Naive thymus-derived CD4-positive, alpha-beta T cell (primary cell): ENCODE data around the gene ARHGEF16. TPM values are rescaled to one million over a fixed set of nuclear protein-coding genes. Genes with fewer than 3 reads are reported as not detected.

Experiments
- ATAC-seq: fragments of 150-1000 bp; cut with Tn5 transposase; 2 replicates; pipeline ENCODE4 v1.10.0; 2021; ENCODE audit warnings: mild to moderate bottlenecking, moderate library complexity
- CTCF ChIA-PET: fragments of 350-600 bp; sonication (Branson Sonifier 250); formaldehyde crosslinking; loops from one replicate; lab custom pipeline; 2021; ENCODE audit warnings: antibody characterized with exemption; lab: Charles Lee
- POLR2A ChIA-PET: fragments of 350-600 bp; sonication (Branson Sonifier 250); formaldehyde crosslinking; loops from one replicate; lab custom pipeline; 2021; ENCODE audit warnings: antibody characterized with exemption, inconsistent platforms; lab: Charles Lee
- DNase-seq, 9 donors: peaks; one replicate each; pipeline versions ENCODE4 v3.0.0 to v3.0.0-alpha.2; 2020 to 2022; ENCODE audit warnings: mixed read lengths in 1 of 9
- H3K27ac ChIP-seq: one replicate; pipeline ENCODE4 v1.7.0; 2013; ENCODE audit warnings: mild to moderate bottlenecking, low read depth, low read length, moderate library complexity
- H3K27me3 ChIP-seq, 2 donors: one replicate each; pipeline ENCODE4 v1.7.0; 2013; ENCODE audit warnings: low read length in 2 of 2, mild to moderate bottlenecking in 2 of 2, moderate library complexity in 2 of 2; ENCODE audit not compliant: control insufficient read depth in 2 of 2, insufficient read depth in 2 of 2
- H3K36me3 ChIP-seq, 3 experiments: 1 replicate in 2 of 3; 2 replicates in 1 of 3; pipeline ENCODE4 v1.7.0; 2013; ENCODE audit warnings: low read length in 3 of 3, mild to moderate bottlenecking in 3 of 3, moderate library complexity in 1 of 3; ENCODE audit not compliant: insufficient read depth in 3 of 3, control insufficient read depth in 2 of 3
- H3K4me1 ChIP-seq, 2 donors: one replicate each; pipeline ENCODE4 v1.7.0; 2013; ENCODE audit warnings: low read length in 2 of 2, mild to moderate bottlenecking in 2 of 2, moderate library complexity in 1 of 2; ENCODE audit not compliant: control insufficient read depth in 2 of 2, insufficient read depth in 2 of 2
- H3K4me3 ChIP-seq: 2 replicates; pipeline ENCODE4 v1.7.0; 2013; ENCODE audit warnings: mild to moderate bottlenecking, low read length
- H3K9me3 ChIP-seq, 3 experiments: 1 replicate in 2 of 3; 2 replicates in 1 of 3; pipeline ENCODE4 v1.7.0; 2013; ENCODE audit warnings: low read length in 3 of 3; ENCODE audit not compliant: control insufficient read depth in 2 of 3
- H3K27ac Mint-ChIP-seq, 9 donors: one replicate each; pipeline ENCODE4 v1.8.0; 2020 to 2022; ENCODE audit warnings: mixed read lengths in 9 of 9, mild to moderate bottlenecking in 8 of 9, moderate library complexity in 5 of 9, inconsistent platforms in 2 of 9
- H3K27me3 Mint-ChIP-seq, 5 donors: one replicate each; pipeline ENCODE4 v1.8.0; 2021 to 2022; ENCODE audit warnings: mixed read lengths in 5 of 5, mild to moderate bottlenecking in 1 of 5
- H3K36me3 Mint-ChIP-seq, 5 donors: one replicate each; pipeline ENCODE4 v1.8.0; 2020 to 2022; ENCODE audit warnings: mixed read lengths in 5 of 5, mild to moderate bottlenecking in 3 of 5, inconsistent platforms in 1 of 5
- H3K4me1 Mint-ChIP-seq, 7 donors: one replicate each; pipeline ENCODE4 v1.8.0; 2020 to 2022; ENCODE audit warnings: mixed read lengths in 7 of 7, mild to moderate bottlenecking in 3 of 7, inconsistent platforms in 1 of 7
- H3K4me3 Mint-ChIP-seq, 10 donors: one replicate each; pipeline ENCODE4 v1.8.0; 2020 to 2022; ENCODE audit warnings: mild to moderate bottlenecking in 10 of 10, mixed read lengths in 10 of 10, moderate library complexity in 6 of 10, inconsistent platforms in 2 of 10
- H3K9me3 Mint-ChIP-seq, 11 donors: one replicate each; pipeline ENCODE4 v1.8.0; 2020 to 2022; ENCODE audit warnings: mixed read lengths in 11 of 11, mild to moderate bottlenecking in 4 of 11, inconsistent platforms in 1 of 11, moderate library complexity in 1 of 11
- intact Hi-C, 2 donors: fragments of 100-400 bp; cut with micrococcal nuclease; formaldehyde crosslinking; loops; one replicate each; pipeline ENCODE4 v1.15.1; 2023
- polyA plus RNA-seq, 2 donors: library from polyadenylated mRNA; unstranded; fragments of 300-500 nt; fragmentation: Illumina TruSeq; gene quantifications; one replicate each; pipeline ENCODE4 v1.2.3, GENCODE V29; 2021
- total RNA-seq, 6 experiments: library from RNA in 5 of 6; stranded (reverse) in 5 of 6; gene quantifications; 1 replicate in 5 of 6; 2 replicates in 1 of 6; pipeline ENCODE4 v1.2.3 and lab custom pipeline; 2021 to 2026

Gene ARHGEF16
- total and polyA plus RNA-seq, 7 experiments from 2014 or later: 0.16 TPM; not detected in 6

DNA sequence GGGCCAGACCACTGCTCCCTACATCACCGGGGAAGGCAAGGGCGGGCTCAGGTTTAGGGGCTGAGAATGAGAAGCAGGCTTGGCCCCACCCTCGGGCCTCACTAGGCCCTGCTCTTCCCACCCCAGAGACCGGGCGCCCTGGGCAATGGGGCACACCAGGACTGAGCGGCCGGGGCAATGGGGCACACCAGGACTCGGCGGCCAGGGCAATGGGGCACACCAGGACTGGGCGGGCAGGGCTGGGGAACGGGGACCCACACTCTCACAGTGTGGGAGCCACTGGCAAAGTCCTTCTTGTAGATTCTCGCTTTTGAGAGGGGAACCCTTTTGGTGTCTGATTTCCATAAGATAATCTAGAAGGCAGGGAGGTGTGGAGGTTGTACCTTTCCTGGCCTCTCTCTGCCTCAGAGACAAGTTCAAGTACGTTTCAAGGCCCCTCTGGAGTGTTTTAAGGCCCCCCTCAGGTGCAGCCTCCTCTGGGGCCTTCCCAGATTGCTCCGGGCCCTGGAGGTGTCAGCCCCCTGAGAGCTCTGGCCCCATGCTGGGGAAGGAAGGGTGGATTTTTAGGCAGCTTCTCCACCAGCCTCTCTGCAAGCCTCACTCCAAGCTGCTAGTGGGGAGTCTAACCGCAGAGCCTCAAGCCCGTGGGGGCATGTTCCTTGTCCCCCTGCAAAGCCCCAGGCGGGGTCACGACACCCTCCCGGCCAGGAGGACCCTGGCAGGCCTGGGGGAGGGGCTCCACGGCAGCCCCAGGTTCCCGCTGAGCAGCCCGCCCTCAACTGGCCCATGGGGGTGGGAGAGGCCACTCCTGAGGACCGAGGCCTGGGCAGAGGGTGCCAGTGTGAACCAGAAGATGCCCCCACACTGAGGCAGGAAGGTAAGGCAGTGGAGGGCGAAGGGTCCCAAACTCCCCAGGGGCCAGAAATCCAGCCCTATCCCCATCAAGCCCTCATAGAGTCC, 66.2 kb downstream of the ARHGEF16 start:
- H3K9me3 Mint-ChIP-seq: no peaks in the 10 kb centered on the region
- no peaks in the 10 kb centered on the region for H3K27me3 ChIP-seq
- ATAC-seq (no peak), DNase-seq (no peak)
- H3K36me3 Mint-ChIP-seq: peaks cover 0 to 5% (median 0%) of the 10 kb centered on the region in 5 donors
- H3K9me3 ChIP-seq: peaks cover 0 to 6% (median 0%) of the 10 kb centered on the region in 3 experiments
- intact Hi-C loops: no loop called here
- H3K4me1 Mint-ChIP-seq: peaks cover 0 to 5% (median 0%) of the 10 kb centered on the region in 7 donors
- no peak overlapping the region for H3K27ac ChIP-seq
- no peak overlapping the region for H3K4me3 ChIP-seq
- H3K27me3 Mint-ChIP-seq: no peaks in the 10 kb centered on the region
- ChIA-PET CTCF (no interaction called here), POLR2A (interaction anchor here (0.7 kb wide), 1 partner anchor 990 kb away, joined by 3 read pairs; no protein-coding TSS in a partner anchor)
- no peak overlapping the region for H3K4me3 Mint-ChIP-seq
- no peak overlapping the region for H3K27ac Mint-ChIP-seq
- H3K4me1 ChIP-seq: no peaks in the 10 kb centered on the region
- peaks cover 0 to 27% (median 0%) of the 10 kb centered on the region in 3 experiments for H3K36me3 ChIP-seq

DNA sequence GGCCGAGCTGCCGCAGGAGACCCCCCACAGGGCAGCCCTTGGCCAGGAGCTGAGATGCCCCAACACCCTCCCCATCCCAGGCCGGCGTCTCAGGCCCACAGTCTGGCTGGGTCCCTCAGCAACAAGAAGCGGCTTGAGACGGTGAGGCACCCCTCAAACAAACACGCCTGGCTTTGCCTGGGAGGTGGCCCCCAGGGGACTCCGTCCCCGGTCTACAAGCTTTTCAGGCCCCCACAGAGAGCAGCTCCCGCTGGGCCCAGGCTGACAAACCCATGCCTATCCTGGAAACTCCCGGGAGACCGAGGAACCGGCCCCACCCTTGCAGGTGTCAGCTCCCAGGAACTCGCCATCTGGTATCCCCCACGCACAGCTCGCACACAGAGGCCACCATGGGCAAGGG, 67.0 kb downstream of the ARHGEF16 start:
- H3K4me1 Mint-ChIP-seq: peaks cover 0 to 5% (median 0%) of the 10 kb centered on the region in 7 donors
- no peak overlapping the region for H3K4me3 Mint-ChIP-seq
- H3K27ac Mint-ChIP-seq: no peak overlapping the region
- no peak for DNase-seq
- no peaks in the 10 kb centered on the region for H3K9me3 Mint-ChIP-seq
- ATAC-seq: no peak
- Histone ChIP-seq H3K36me3 (peaks cover 0 to 27% (median 0%) of the 10 kb centered on the region in 3 experiments), H3K27ac (no peak overlapping the region), H3K4me1 (no peaks in the 10 kb centered on the region), H3K27me3 (no peaks in the 10 kb centered on the region), H3K4me3 (no peak overlapping the region), H3K9me3 (peaks cover 0 to 6% (median 0%) of the 10 kb centered on the region in 3 experiments)
- H3K27me3 Mint-ChIP-seq: no peaks in the 10 kb centered on the region
- peaks cover 0 to 5% (median 0%) of the 10 kb centered on the region in 5 donors for H3K36me3 Mint-ChIP-seq
- ChIA-PET CTCF (no interaction called here), POLR2A (no interaction called here)
- intact Hi-C loops: no loop called here

GRCh38 chr1:3522112-3522511, 67.6 kb downstream of the ARHGEF16 start:
- H3K4me1 Mint-ChIP-seq: peaks cover 0 to 5% (median 0%) of the 10 kb centered on the region in 7 donors
- no peak overlapping the region for H3K27ac ChIP-seq
- ChIA-PET POLR2A (no interaction called here), CTCF (no interaction called here)
- no peaks in the 10 kb centered on the region for H3K9me3 Mint-ChIP-seq
- DNase-seq (no peak), ATAC-seq (no peak)
- no peak overlapping the region for H3K27ac Mint-ChIP-seq
- peaks cover 0 to 6% (median 0%) of the 10 kb centered on the region in 3 experiments for H3K9me3 ChIP-seq
- no peaks in the 10 kb centered on the region for H3K27me3 ChIP-seq
- no peak overlapping the region for H3K4me3 ChIP-seq
- H3K36me3 ChIP-seq: peaks cover 0 to 27% (median 0%) of the 10 kb centered on the region in 3 experiments
- intact Hi-C loops: no loop called here
- H3K27me3 Mint-ChIP-seq: no peaks in the 10 kb centered on the region
- no peaks in the 10 kb centered on the region for H3K4me1 ChIP-seq
- peaks cover 0 to 5% (median 0%) of the 10 kb centered on the region in 5 donors for H3K36me3 Mint-ChIP-seq
- no peak overlapping the region for H3K4me3 Mint-ChIP-seq

DNA sequence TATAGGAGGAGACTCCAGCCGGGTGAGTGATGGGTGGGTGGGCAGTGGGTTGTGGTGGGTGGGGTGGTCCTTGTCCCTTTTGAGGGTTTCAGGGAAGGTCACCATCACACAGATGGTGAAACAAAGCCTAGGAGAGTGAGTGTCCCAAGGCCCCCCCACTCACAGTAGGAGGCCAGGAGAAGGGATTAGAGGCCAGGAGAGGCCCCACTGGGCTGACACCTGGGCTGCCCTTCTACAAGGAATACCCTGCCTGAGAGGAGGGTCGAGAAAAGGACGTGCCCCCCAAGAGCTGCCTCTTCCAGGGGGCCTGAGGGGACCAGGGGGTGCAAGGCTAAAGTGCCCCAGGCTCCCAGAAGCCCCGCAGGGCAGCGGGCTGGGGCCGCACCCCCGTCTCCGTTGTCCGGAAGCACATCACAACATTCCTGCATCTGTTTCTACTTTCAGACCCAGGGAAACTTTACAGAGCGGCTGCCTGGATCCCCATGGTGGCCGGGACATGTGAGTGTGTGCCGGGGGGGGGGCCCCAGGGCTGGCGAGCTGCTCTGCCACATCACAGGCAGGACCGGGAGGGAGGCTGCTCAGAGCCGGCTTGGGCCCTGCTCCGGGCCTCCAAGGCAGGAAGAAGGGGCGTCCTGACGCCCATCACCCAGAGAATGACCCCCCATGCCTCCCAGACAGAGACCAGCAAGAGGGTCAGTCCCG, 68.2 kb downstream of the ARHGEF16 start:
- H3K27ac ChIP-seq: no peak overlapping the region
- peaks cover 0 to 6% (median 0%) of the 10 kb centered on the region in 3 experiments for H3K9me3 ChIP-seq
- Mint-ChIP-seq H3K9me3 (no peaks in the 10 kb centered on the region), H3K4me1 (peaks cover 0 to 5% (median 2%) of the 10 kb centered on the region in 7 donors), H3K4me3 (no peak overlapping the region), H3K36me3 (peaks cover 0 to 5% (median 0%) of the 10 kb centered on the region in 5 donors), H3K27ac (no peak overlapping the region), H3K27me3 (no peaks in the 10 kb centered on the region)
- ATAC-seq (no peak), DNase-seq (no peak)
- H3K4me3 ChIP-seq: no peak overlapping the region
- intact Hi-C loops: no loop called here
- H3K27me3 ChIP-seq: no peaks in the 10 kb centered on the region
- POLR2A ChIA-PET: no interaction called here
- CTCF ChIA-PET: no interaction called here
- peaks cover 0 to 32% (median 0%) of the 10 kb centered on the region in 3 experiments for H3K36me3 ChIP-seq
- no peaks in the 10 kb centered on the region for H3K4me1 ChIP-seq

DNA sequence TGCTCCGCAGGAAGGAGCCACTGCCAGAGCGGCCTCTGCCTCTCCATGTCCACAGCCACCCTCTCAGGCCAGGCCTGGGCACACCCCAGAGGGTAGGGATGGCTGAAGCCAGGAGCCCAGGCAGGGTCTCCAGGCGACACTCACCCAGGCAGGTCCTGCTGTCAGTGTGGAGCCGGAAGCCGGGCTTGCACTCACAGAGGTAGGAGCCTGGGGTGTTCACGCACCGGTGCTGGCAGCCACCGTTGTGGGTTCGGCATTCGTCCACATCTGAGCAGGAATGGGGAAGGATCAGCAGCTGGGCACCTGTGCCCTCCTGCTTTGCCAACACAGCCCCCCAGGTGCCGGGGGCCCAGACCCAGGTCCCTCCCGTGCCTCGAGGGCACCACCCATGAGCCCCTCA, 69.5 kb downstream of the ARHGEF16 start:
- no peak overlapping the region for H3K27ac ChIP-seq
- CTCF ChIA-PET: no interaction called here
- H3K36me3 ChIP-seq: peaks cover 0 to 27% (median 0%) of the 10 kb centered on the region in 3 experiments
- H3K4me1 ChIP-seq: no peaks in the 10 kb centered on the region
- intact Hi-C loops: no loop called here
- Mint-ChIP-seq H3K9me3 (no peaks in the 10 kb centered on the region), H3K27ac (no peak overlapping the region), H3K4me1 (peaks cover 0 to 12% (median 5%) of the 10 kb centered on the region in 7 donors), H3K36me3 (no peaks in the 10 kb centered on the region), H3K4me3 (no peak overlapping the region), H3K27me3 (no peaks in the 10 kb centered on the region)
- ATAC-seq (no peak), DNase-seq (no peak)
- no peaks in the 10 kb centered on the region for H3K9me3 ChIP-seq
- H3K27me3 ChIP-seq: no peaks in the 10 kb centered on the region
- POLR2A ChIA-PET: no interaction called here
- no peak overlapping the region for H3K4me3 ChIP-seq

DNA sequence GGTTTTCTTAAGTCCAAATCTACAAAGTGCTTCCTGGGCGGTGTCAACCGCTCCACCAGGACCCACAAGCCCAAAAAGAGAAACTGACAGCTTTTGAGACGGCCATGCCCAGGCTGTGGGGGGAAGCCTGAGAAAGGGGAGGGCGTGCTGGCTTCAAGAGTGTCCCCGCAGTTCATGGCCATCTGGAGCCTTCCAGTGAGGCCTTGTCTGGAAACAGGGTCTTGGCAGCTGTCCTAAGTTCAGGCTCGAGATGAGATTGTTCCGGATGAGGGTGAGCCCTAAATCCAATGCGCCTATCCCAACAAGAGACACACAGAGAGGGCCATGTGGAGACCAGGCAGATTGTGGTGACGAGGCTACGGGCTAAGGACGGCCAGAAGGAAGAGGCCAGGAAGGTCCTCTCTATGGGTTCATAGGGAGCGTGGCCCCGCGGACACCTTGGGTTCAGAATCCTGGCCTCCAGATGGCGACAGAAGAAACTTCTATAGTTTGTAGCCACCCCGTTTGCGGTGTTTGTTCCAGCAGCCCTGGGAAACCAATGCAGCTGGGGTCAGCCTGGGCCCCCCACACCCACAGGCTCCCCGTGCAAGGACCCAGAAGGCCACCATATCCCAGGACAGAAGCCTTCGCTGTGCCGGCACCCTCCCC, 70.2 kb downstream of the ARHGEF16 start:
- CTCF ChIA-PET: no interaction called here
- Histone ChIP-seq H3K9me3 (no peaks in the 10 kb centered on the region), H3K4me1 (peaks cover 1 to 2% of the 10 kb centered on the region in 2 donors), H3K4me3 (no peak overlapping the region), H3K27me3 (no peaks in the 10 kb centered on the region), H3K36me3 (peaks cover 0 to 22% (median 0%) of the 10 kb centered on the region in 3 experiments), H3K27ac (no peak overlapping the region)
- ATAC-seq (no peak), DNase-seq (no peak)
- Mint-ChIP-seq H3K9me3 (no peaks in the 10 kb centered on the region), H3K4me3 (no peak overlapping the region), H3K36me3 (no peaks in the 10 kb centered on the region), H3K27me3 (no peaks in the 10 kb centered on the region), H3K27ac (no peak overlapping the region), H3K4me1 (peaks cover 0 to 17% (median 12%) of the 10 kb centered on the region in 7 donors)
- intact Hi-C loops: no loop called here
- POLR2A ChIA-PET: interaction anchor here (2.2 kb wide), 1 partner anchor 23 kb away, joined by 6 read pairs; no protein-coding TSS in a partner anchor
